Mesenchymal stem cell (in vitro differentiated cells and primary cell): ENCODE data around the gene RCHY1.
A peak's percentile ranks its signal among the peaks of the same experiment; 100 is the strongest.

Experiments used
- DNase-seq: peaks from one replicate; pipeline ENCODE4 v3.0.0-alpha.2; 2013
- H2AFZ ChIP-seq: one replicate; pipeline ENCODE4 v1.6.1; 2013; ENCODE audit warnings: low read depth, mild to moderate bottlenecking, control low read depth, inconsistent platforms, low read length, moderate library complexity
- H2AK5ac ChIP-seq: 2 replicates; pipeline ENCODE4 v1.6.1; 2013; ENCODE audit warnings: low read length, moderate library complexity, mild to moderate bottlenecking, inconsistent platforms; ENCODE audit not compliant: severe bottlenecking
- H2BK120ac ChIP-seq: one replicate; pipeline ENCODE4 v1.6.1; 2013; ENCODE audit warnings: low read depth, mild to moderate bottlenecking, inconsistent platforms, low read length, moderate library complexity
- H2BK12ac ChIP-seq, 2 experiments: one replicate each; pipeline ENCODE4 v1.6.1; 2013; ENCODE audit warnings: inconsistent platforms in 2 of 2, low read length in 2 of 2, mild to moderate bottlenecking in 2 of 2, moderate library complexity in 2 of 2, control low read depth in 1 of 2
- H2BK15ac ChIP-seq: one replicate; pipeline ENCODE4 v1.6.1; 2013; ENCODE audit warnings: mild to moderate bottlenecking, low read depth, inconsistent platforms; ENCODE audit not compliant: poor library complexity, severe bottlenecking
- H2BK5ac ChIP-seq: 2 replicates; pipeline ENCODE4 v1.6.1; 2013; ENCODE audit warnings: low read depth, mild to moderate bottlenecking, low read length, control low read depth, inconsistent platforms; ENCODE audit not compliant: poor library complexity, severe bottlenecking
- H3K14ac ChIP-seq, 2 experiments: one replicate each; pipeline ENCODE4 v1.6.1; 2013; ENCODE audit warnings: inconsistent platforms in 2 of 2, low read length in 2 of 2, control low read depth in 1 of 2, mild to moderate bottlenecking in 1 of 2, moderate library complexity in 1 of 2
- H3K18ac ChIP-seq, 2 experiments: one replicate each; pipeline ENCODE4 v1.6.1; 2013; ENCODE audit warnings: inconsistent platforms in 2 of 2, low read length in 2 of 2, control low read depth in 1 of 2, low read depth in 1 of 2, mild to moderate bottlenecking in 1 of 2
- H3K23ac ChIP-seq, 2 experiments: one replicate each; pipeline ENCODE4 v1.6.1; 2013; ENCODE audit warnings: inconsistent platforms in 2 of 2, low read length in 2 of 2, mild to moderate bottlenecking in 2 of 2, moderate library complexity in 2 of 2, control low read depth in 1 of 2
- H3K27ac ChIP-seq: 2 replicates; pipeline ENCODE4 v1.5.1; 2013; ENCODE audit warnings: mild to moderate bottlenecking, moderate library complexity, low read length, control low read depth, inconsistent platforms; ENCODE audit not compliant: poor library complexity, severe bottlenecking
- H3K27me3 ChIP-seq, 2 experiments: 2 replicates each; pipeline versions ENCODE4 v1.6.1 to v1.7.0; 2013; ENCODE audit warnings: low read length in 2 of 2, mild to moderate bottlenecking in 2 of 2, moderate library complexity in 2 of 2, control low read depth in 1 of 2, inconsistent platforms in 1 of 2; ENCODE audit not compliant: control insufficient read depth in 1 of 2, insufficient read depth in 1 of 2
- H3K36me3 ChIP-seq, 2 experiments: 2 replicates each; pipeline versions ENCODE4 v1.6.1 to v1.7.0; 2013; ENCODE audit warnings: low read length in 2 of 2, control low read depth in 1 of 2, inconsistent platforms in 1 of 2, low read depth in 1 of 2, mild to moderate bottlenecking in 1 of 2; ENCODE audit not compliant: insufficient read depth in 2 of 2, control insufficient read depth in 1 of 2
- H3K4ac ChIP-seq, 2 experiments: one replicate each; pipeline ENCODE4 v1.6.1; 2013; ENCODE audit warnings: inconsistent platforms in 2 of 2, low read length in 2 of 2, mild to moderate bottlenecking in 2 of 2, moderate library complexity in 2 of 2, control low read depth in 1 of 2, low read depth in 1 of 2
- H3K4me1 ChIP-seq: 2 replicates; pipeline ENCODE4 v1.6.1; 2013; ENCODE audit warnings: low read depth, low read length, control low read depth; ENCODE audit not compliant: control insufficient read depth, insufficient read depth
- H3K4me2 ChIP-seq: 2 replicates; pipeline ENCODE4 v1.6.1; 2013; ENCODE audit warnings: low read length, mild to moderate bottlenecking, inconsistent platforms; ENCODE audit not compliant: poor library complexity, severe bottlenecking
- H3K4me3 ChIP-seq, 2 experiments: 2 replicates each; pipeline versions ENCODE4 v1.5.1 to v1.7.0; 2013; ENCODE audit warnings: low read length in 2 of 2, mild to moderate bottlenecking in 2 of 2, control low read depth in 1 of 2, low read depth in 1 of 2; ENCODE audit not compliant: insufficient read depth in 1 of 2
- H3K79me1 ChIP-seq: replicated peaks from 2 replicates; pipeline ENCODE4 v1.6.1; 2013; ENCODE audit warnings: mild to moderate bottlenecking, control low read depth, low read length, inconsistent platforms; ENCODE audit not compliant: poor library complexity, severe bottlenecking
- H3K9ac ChIP-seq: 2 replicates; pipeline ENCODE4 v1.7.0; 2013; ENCODE audit warnings: mild to moderate bottlenecking, low read length, moderate library complexity
- H3K9me3 ChIP-seq: 2 replicates; pipeline ENCODE4 v1.7.0; 2013; ENCODE audit warnings: mild to moderate bottlenecking, low read length; ENCODE audit not compliant: control insufficient read depth
- H4K8ac ChIP-seq: one replicate; pipeline ENCODE4 v1.6.1; 2013; ENCODE audit warnings: inconsistent platforms, mild to moderate bottlenecking, low read length, moderate library complexity
- H4K91ac ChIP-seq: one replicate; pipeline ENCODE4 v1.6.1; 2013; ENCODE audit warnings: mild to moderate bottlenecking, low read length, inconsistent platforms
- WGBS: methylation state at CpG from one replicate; pipeline ENCODE4 v1.1.7; 2013; ENCODE audit warnings: mixed read lengths; 5-methylcytosine and 5-hydroxymethylcytosine counted together

Gene RCHY1

GRCh38 chr4:75496406-75496805, 17.8 kb downstream of the RCHY1 start:
- Histone ChIP-seq H3K23ac (no peak overlapping the region), H2BK120ac (no peak overlapping the region), H3K9me3 (peaks cover 12% of the 10 kb centered on the region), H3K27ac (no peak overlapping the region), H2BK15ac (no peak overlapping the region), H4K91ac (no peak overlapping the region), H3K4me3 (no peak overlapping the region), H2AK5ac (no peak overlapping the region), H2AFZ (no peak overlapping the region), H3K14ac (no peak overlapping the region), H3K27me3 (no peaks in the 10 kb centered on the region), H4K8ac (no peak overlapping the region), H3K36me3 (peaks cover 2 to 57% of the 10 kb centered on the region in 2 experiments), H3K4ac (no peak overlapping the region), H2BK12ac (no peak overlapping the region), H3K9ac (peak overlapping the region; percentile 11), H3K18ac (no peak overlapping the region), H3K4me2 (no peak overlapping the region), H3K4me1 (no peaks in the 10 kb centered on the region), H2BK5ac (no peak overlapping the region), H3K79me1 (peaks cover 7% of the 10 kb centered on the region)
- DNase-seq = peak; percentile 6
- WGBS = 100% methylated on average over 2 of the region's 2 CpGs

- Histone ChIP-seq H3K4me1 (no peaks in the 10 kb centered on the region), H3K23ac (no peak overlapping the region), H2BK120ac (no peak overlapping the region), H3K14ac (no peak overlapping the region), H2AFZ (no peak overlapping the region), H3K4ac (no peak overlapping the region), H3K27me3 (no peaks in the 10 kb centered on the region), H2BK15ac (no peak overlapping the region), H2BK5ac (no peak overlapping the region), H3K79me1 (peaks cover 7% of the 10 kb centered on the region), H3K27ac (no peak overlapping the region), H3K18ac (no peak overlapping the region), H2AK5ac (no peak overlapping the region), H4K8ac (no peak overlapping the region), H4K91ac (no peak overlapping the region), H3K9ac (no peak overlapping the region), H3K36me3 (peaks cover 2 to 62% of the 10 kb centered on the region in 2 experiments), H3K9me3 (peaks cover 12% of the 10 kb centered on the region), H3K4me3 (no peak overlapping the region), H3K4me2 (no peak overlapping the region), H2BK12ac (no peak overlapping the region)
- DNase-seq = no peak
- WGBS = 100% methylated on average over 1 of the region's 2 CpGs
Observed at GRCh38 chr4:75495476-75495875, 18.7 kb downstream of the RCHY1 start.

- H3K4me1 ChIP-seq = no peaks in the 10 kb centered on the region
- no peak overlapping the region for H2BK5ac ChIP-seq
- no peak overlapping the region for H3K18ac ChIP-seq
- no peak overlapping the region for H4K8ac ChIP-seq
- no peak overlapping the region for H2AFZ ChIP-seq
- no peak overlapping the region for H2BK120ac ChIP-seq
- no peak overlapping the region for H2AK5ac ChIP-seq
- no peak overlapping the region for H3K4me2 ChIP-seq
- no peak overlapping the region for H3K27ac ChIP-seq
- no peak overlapping the region for H4K91ac ChIP-seq
- H2BK12ac ChIP-seq = no peak overlapping the region
- peak; percentile 85 for DNase-seq
- H3K27me3 ChIP-seq = no peaks in the 10 kb centered on the region
- no CpG with 5 or more reads among the region's 1 CpG for WGBS
- no peak overlapping the region for H2BK15ac ChIP-seq
- no peak overlapping the region for H3K4ac ChIP-seq
- H3K79me1 ChIP-seq = peaks cover 10% of the 10 kb centered on the region
- peaks cover 7% of the 10 kb centered on the region for H3K9me3 ChIP-seq
- H3K14ac ChIP-seq = no peak overlapping the region
- no peak overlapping the region for H3K23ac ChIP-seq
- no peak overlapping the region for H3K4me3 ChIP-seq
- H3K9ac ChIP-seq = peak overlapping the region; percentile 33
- peaks cover 0 to 62% of the 10 kb centered on the region in 2 experiments for H3K36me3 ChIP-seq
Observed at GRCh38 chr4:75494563-75494962, 19.6 kb downstream of the RCHY1 start.

GRCh38 chr4:75490155-75490554, 24.0 kb downstream of the RCHY1 start:
- no CpG with 5 or more reads among the region's 2 CpGs for WGBS
- H3K27ac ChIP-seq = no peak overlapping the region
- no peak overlapping the region for H4K91ac ChIP-seq
- H2AK5ac ChIP-seq = no peak overlapping the region
- H3K27me3 ChIP-seq = no peaks in the 10 kb centered on the region
- no peaks in the 10 kb centered on the region for H3K4me1 ChIP-seq
- H3K4me2 ChIP-seq = no peak overlapping the region
- H3K18ac ChIP-seq = no peak overlapping the region
- H2BK5ac ChIP-seq = no peak overlapping the region
- no peak overlapping the region for H2BK12ac ChIP-seq
- no peak overlapping the region for H2AFZ ChIP-seq
- no peak overlapping the region for H3K4me3 ChIP-seq
- no peak overlapping the region for H2BK15ac ChIP-seq
- peaks cover 3 to 71% of the 10 kb centered on the region in 2 experiments for H3K36me3 ChIP-seq
- H2BK120ac ChIP-seq = no peak overlapping the region
- H3K23ac ChIP-seq = no peak overlapping the region
- H3K14ac ChIP-seq = no peak overlapping the region
- no peak overlapping the region for H3K9ac ChIP-seq
- H3K79me1 ChIP-seq = peaks cover 10% of the 10 kb centered on the region
- no peak overlapping the region for H4K8ac ChIP-seq
- H3K9me3 ChIP-seq = no peaks in the 10 kb centered on the region
- no peak overlapping the region for H3K4ac ChIP-seq
- peak; percentile 61 for DNase-seq
